Jurkat, Clone E6-1 (cell line): Measurements from ENCODE around the gene SYNE2.
"Not testable (repeated sequence)": the region's sequence is repeated elsewhere in the genome, so short reads cannot be mapped to it uniquely, and the experiment has no call there.

ENCODE experiments used
- DNase-seq: peaks from one replicate; pipeline ENCODE4 v3.0.0-alpha.2; 2011; ENCODE audit warnings: low read depth, low spot score
- H3K4me3 ChIP-seq: 2 replicates; pipeline ENCODE4 v1.5.1; 2011; ENCODE audit warnings: mild to moderate bottlenecking, low read length, control low read depth, moderate library complexity

The SYNE2 gene

GRCh38 chr14:63988579-63988978 is 135.8 kb downstream of the SYNE2 start:
- no peak for DNase-seq
- H3K4me3 ChIP-seq = no peak overlapping the region

GRCh38 chr14:63991833-63992232 is 139.0 kb downstream of the SYNE2 start:
- no peak overlapping the region for H3K4me3 ChIP-seq
- DNase-seq = no peak

- no peak overlapping the region for H3K4me3 ChIP-seq
- no peak for DNase-seq
These were observed 140.1 kb downstream of the SYNE2 start for GRCh38 chr14:63992858-63993257.

- DNase-seq = no peak
- no peak overlapping the region for H3K4me3 ChIP-seq
These were observed 141.2 kb downstream of the SYNE2 start for GRCh38 chr14:63993992-63994391.

GRCh38 chr14:63995285-63995684 is 142.5 kb downstream of the SYNE2 start:
- no peak for DNase-seq
- H3K4me3 ChIP-seq = no peak overlapping the region

GRCh38 chr14:63996016-63996415 is 143.2 kb downstream of the SYNE2 start:
- no peak overlapping the region for H3K4me3 ChIP-seq
- no peak for DNase-seq

GRCh38 chr14:63996625-63997220 is 143.9 kb downstream of the SYNE2 start:
- no peak overlapping the region for H3K4me3 ChIP-seq
- DNase-seq = no peak

- no peak for DNase-seq
- no peak overlapping the region for H3K4me3 ChIP-seq
These were observed 147.9 kb downstream of the SYNE2 start for GRCh38 chr14:64000749-64001148.

GRCh38 chr14:64005822-64006221 is 153.0 kb downstream of the SYNE2 start:
- DNase-seq = no peak
- no peak overlapping the region for H3K4me3 ChIP-seq

- DNase-seq = no peak
- no peak overlapping the region for H3K4me3 ChIP-seq
These were observed 155.2 kb downstream of the SYNE2 start for GRCh38 chr14:64008016-64008415.

- no peak for DNase-seq
These were observed 159.2 kb downstream of the SYNE2 start for GRCh38 chr14:64012003-64012402.

GRCh38 chr14:64012720-64013119 is 159.9 kb downstream of the SYNE2 start:
- no peak for DNase-seq
- no peak overlapping the region for H3K4me3 ChIP-seq

More at GRCh38 chr14:64012003-64012402, 159.2 kb downstream of the SYNE2 start:
- H3K4me3 ChIP-seq = no peak overlapping the region

GRCh38 chr14:64025479-64025878 is 172.7 kb downstream of the SYNE2 start:
- no peak for DNase-seq
- no peak overlapping the region for H3K4me3 ChIP-seq

- DNase-seq = no peak
These were observed 173.8 kb downstream of the SYNE2 start for GRCh38 chr14:64026600-64026999.

GRCh38 chr14:64035143-64035542 is 182.3 kb downstream of the SYNE2 start:
- H3K4me3 ChIP-seq = no peak overlapping the region
- no peak for DNase-seq

More at GRCh38 chr14:64026600-64026999, 173.8 kb downstream of the SYNE2 start:
- no peak overlapping the region for H3K4me3 ChIP-seq

GRCh38 chr14:64037869-64038745 is 185.3 kb downstream of the SYNE2 start:
- not testable (repeated sequence) for DNase-seq

GRCh38 chr14:64038841-64039542 is 186.2 kb downstream of the SYNE2 start:
- DNase-seq = no peak
- H3K4me3 ChIP-seq = no peak overlapping the region

More at GRCh38 chr14:64037869-64038745, 185.3 kb downstream of the SYNE2 start:
- H3K4me3 ChIP-seq = not testable (repeated sequence)

- H3K4me3 ChIP-seq = no peak overlapping the region
- DNase-seq = no peak
These were observed 187.2 kb downstream of the SYNE2 start for GRCh38 chr14:64040044-64040443.

GRCh38 chr14:64043296-64043695 is 190.5 kb downstream of the SYNE2 start:
- not testable (repeated sequence) for H3K4me3 ChIP-seq, DNase-seq

GRCh38 chr14:64045091-64045490 is 192.3 kb downstream of the SYNE2 start:
- H3K4me3 ChIP-seq = no peak overlapping the region
- DNase-seq = no peak
